NCI-H146 treated with DMSO at 0.1 percent for 48 hours (cell line): ENCODE results near the gene MAP7.
"Not testable (repeated sequence)": the region's sequence is repeated elsewhere in the genome, so short reads cannot be mapped to it uniquely, and the experiment has no call there.

Experiments used
- DNase-seq: peaks from one replicate; lab custom pipeline; 2025; ENCODE audit not compliant: unreplicated experiment; lab: John Stamatoyannopoulos, UW

The MAP7 gene

GRCh38 chr6:136508725-136509392, 41.4 kb downstream of the MAP7 start:
- no peak for DNase-seq

- DNase-seq, result no peak
Measured at GRCh38 chr6:136506124-136506799, 44.0 kb downstream of the MAP7 start.

- DNase-seq, result no peak
Measured at GRCh38 chr6:136503303-136504029, 46.8 kb downstream of the MAP7 start.

GRCh38 chr6:136502786-136503185, 47.4 kb downstream of the MAP7 start:
- DNase-seq, result no peak

- no peak for DNase-seq
Measured at GRCh38 chr6:136501514-136501913, 48.7 kb downstream of the MAP7 start.

- no peak for DNase-seq
Measured at GRCh38 chr6:136501096-136501495, 49.1 kb downstream of the MAP7 start.

- DNase-seq, result no peak
Measured at GRCh38 chr6:136500414-136500813, 49.8 kb downstream of the MAP7 start.

- DNase-seq, result no peak
Measured at GRCh38 chr6:136499370-136499769, 50.9 kb downstream of the MAP7 start.

- not testable (repeated sequence) for DNase-seq
Measured at GRCh38 chr6:136496449-136496848, 53.8 kb downstream of the MAP7 start.

GRCh38 chr6:136494710-136495109, 55.5 kb downstream of the MAP7 start:
- peak; percentile 65 for DNase-seq

GRCh38 chr6:136494059-136494458, 56.2 kb downstream of the MAP7 start:
- DNase-seq, result no peak

- no peak for DNase-seq
Measured at GRCh38 chr6:136492409-136492808, 57.8 kb downstream of the MAP7 start.

- no peak for DNase-seq
Measured at GRCh38 chr6:136491754-136492153, 58.5 kb downstream of the MAP7 start.

- no peak for DNase-seq
Measured at GRCh38 chr6:136491251-136491650, 59.0 kb downstream of the MAP7 start.

- not testable (repeated sequence) for DNase-seq
Measured at GRCh38 chr6:136489689-136490033, 60.6 kb downstream of the MAP7 start.

- DNase-seq, result no peak
Measured at GRCh38 chr6:136487759-136488425, 62.3 kb downstream of the MAP7 start.

- DNase-seq, result no peak
Measured at GRCh38 chr6:136486357-136486756, 63.9 kb downstream of the MAP7 start.

- DNase-seq, result no peak
Measured at GRCh38 chr6:136483906-136484305, 66.3 kb downstream of the MAP7 start.

GRCh38 chr6:136483005-136483404, 67.2 kb downstream of the MAP7 start:
- not testable (repeated sequence) for DNase-seq

- no peak for DNase-seq
Measured at GRCh38 chr6:136477548-136477947, 72.7 kb downstream of the MAP7 start.

GRCh38 chr6:136475686-136476085, 74.5 kb downstream of the MAP7 start:
- no peak for DNase-seq

GRCh38 chr6:136474241-136474640, 76.0 kb downstream of the MAP7 start:
- no peak for DNase-seq
